SK-N-MC (cell line): ENCODE data around the gene NPIPB2.
"Not testable (repeated sequence)": the region's sequence is repeated elsewhere in the genome, so short reads cannot be mapped to it uniquely, and the experiment has no call there.

ENCODE experiments used
- DNase-seq: peaks from one replicate; pipeline ENCODE4 v3.0.0-alpha.2; 2011; ENCODE audit warnings: low read depth, low spot score
- H3K27ac ChIP-seq: fragments of 200-600 bp; sonication (generic); 2 replicates; pipeline ENCODE4 v1.5.1; 2016; ENCODE audit warnings: mixed run types
- H3K36me3 ChIP-seq: fragments of 200-600 bp; sonication (generic); 2 replicates; pipeline ENCODE4 v1.6.1; 2017; ENCODE audit warnings: antibody characterized with exemption, low read length, mixed read lengths; ENCODE audit not compliant: insufficient read depth
- H3K4me3 ChIP-seq: fragments of 200-600 bp; sonication (generic); 2 replicates; pipeline ENCODE4 v1.5.1; 2016
- H3K9ac ChIP-seq: fragments of 200-600 bp; sonication (generic); 2 replicates; pipeline ENCODE4 v1.8.0; 2017; ENCODE audit warnings: mixed run types, mixed read lengths; ENCODE audit not compliant: insufficient read length
- H3K9me3 ChIP-seq: fragments of 200-600 bp; sonication (generic); 2 replicates; pipeline ENCODE4 v1.6.1; 2017; ENCODE audit warnings: low read depth, mild to moderate bottlenecking, antibody characterized with exemption, low read length, moderate library complexity, mixed read lengths
- EZH2 ChIP-seq: fragments of 200-600 bp; sonication (generic); IDR thresholded peaks from one replicate; pipeline ENCODE4 v1.6.1; 2017; ENCODE audit warnings: antibody characterized with exemption
- FOXP2 ChIP-seq: optimal IDR thresholded peaks from 2 replicates; pipeline ENCODE3; 2011; ENCODE audit warnings: mild to moderate bottlenecking, moderate library complexity; ENCODE audit not compliant: insufficient read depth; ENCODE audit errors: extremely low read length, control extremely low read depth
- POLR2AphosphoS5 ChIP-seq: IDR thresholded peaks from 2 replicates; pipeline ENCODE4 v1.6.1; 2012; ENCODE audit warnings: mild to moderate bottlenecking, low read depth, low read length, borderline replicate concordance

NPIPB2 gene

DNA sequence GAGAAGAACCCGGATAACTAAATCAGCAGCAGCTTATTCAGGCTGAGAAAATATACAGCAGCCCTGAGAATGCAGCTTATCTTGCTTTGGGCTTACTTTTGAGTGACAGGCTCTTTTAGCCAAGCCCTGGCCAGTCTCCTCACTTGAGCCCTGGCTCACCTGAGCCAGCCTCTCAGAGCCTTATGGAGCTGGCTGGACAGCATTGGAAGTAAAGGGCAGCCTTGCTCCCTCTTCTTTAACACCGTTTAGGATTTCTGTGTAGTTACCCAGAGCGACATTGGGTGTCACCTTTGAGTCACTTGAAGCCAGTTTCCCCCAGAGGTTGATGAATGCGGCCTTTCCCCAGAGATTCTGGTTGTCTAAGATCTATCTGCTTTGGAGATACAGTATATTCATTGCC lies 7.7 kb upstream of the NPIPB2 start:
- Histone ChIP-seq H3K4me3 (no peak overlapping the region), H3K9ac (no peak overlapping the region), H3K9me3 (no peaks in the 10 kb centered on the region), H3K36me3 (no peaks in the 10 kb centered on the region), H3K27ac (no peak overlapping the region)
- no peak for DNase-seq
- no peak for TF ChIP-seq FOXP2

- no peaks in the 10 kb centered on the region for H3K9me3 ChIP-seq
- no peak for TF ChIP-seq EZH2
- no peak for TF ChIP-seq POLR2AphosphoS5
- no peak for TF ChIP-seq FOXP2
- no peak overlapping the region for H3K27ac ChIP-seq
- no peak overlapping the region for H3K9ac ChIP-seq
- no peaks in the 10 kb centered on the region for H3K36me3 ChIP-seq
- no peak overlapping the region for H3K4me3 ChIP-seq
- no peak for DNase-seq
These were observed 7.0 kb upstream of the NPIPB2 start for GRCh38 chr16:11948819-11949218.

- Histone ChIP-seq H3K36me3 (no peaks in the 10 kb centered on the region), H3K4me3 (no peak overlapping the region), H3K27ac (no peak overlapping the region), H3K9me3 (no peaks in the 10 kb centered on the region), H3K9ac (no peak overlapping the region)
- DNase-seq: no peak
- TF ChIP-seq EZH2 (no peak), FOXP2 (no peak), POLR2AphosphoS5 (no peak)
These were observed 4.6 kb upstream of the NPIPB2 start for GRCh38 chr16:11946433-11946832.

- H3K4me3 ChIP-seq: not testable (repeated sequence)
These were observed 14.5 kb downstream of the NPIPB2 start for GRCh38 chr16:11927350-11927749.

GRCh38 chr16:11924046-11924445 lies 17.8 kb downstream of the NPIPB2 start:
- not testable (repeated sequence) for DNase-seq, H3K9me3 ChIP-seq, H3K4me3 ChIP-seq, H3K9ac ChIP-seq, H3K27ac ChIP-seq, H3K36me3 ChIP-seq

More at GRCh38 chr16:11927350-11927749, 14.5 kb downstream of the NPIPB2 start:
- not testable (repeated sequence) for H3K9me3 ChIP-seq, H3K36me3 ChIP-seq, H3K9ac ChIP-seq, DNase-seq, H3K27ac ChIP-seq

GRCh38 chr16:11916524-11917285 lies 25.1 kb downstream of the NPIPB2 start:
- H3K27ac ChIP-seq: no peak overlapping the region

GRCh38 chr16:11915644-11916523 lies 26.0 kb downstream of the NPIPB2 start, which contains the start of gene GSPT1:
Gene GSPT1, minus strand, starts transcription at chr16:11915956. Its CDS starts 236 bp downstream, at chr16:11915720.
- H3K27ac ChIP-seq: no peak within 1 kb of the TSS
- H3K9me3 ChIP-seq: no peaks in the 10 kb centered on the region
- TF ChIP-seq EZH2 (no peak), FOXP2 (no peak), POLR2AphosphoS5 (peak; percentile 83)
- peak; percentile 57 for DNase-seq
- peak within 1 kb of the TSS; percentile 82 for H3K4me3 ChIP-seq
- no peaks in the 10 kb centered on the region for H3K36me3 ChIP-seq
- H3K9ac ChIP-seq: peak within 1 kb of the TSS; percentile 79

More at GRCh38 chr16:11916524-11917285, 25.1 kb downstream of the NPIPB2 start:
- H3K4me3 ChIP-seq: peak overlapping the region; percentile 82
- no peak for DNase-seq
- H3K9me3 ChIP-seq: no peaks in the 10 kb centered on the region
- H3K9ac ChIP-seq: peak overlapping the region; percentile 79
- TF ChIP-seq EZH2 (no peak), FOXP2 (no peak), POLR2AphosphoS5 (no peak)
- H3K36me3 ChIP-seq: no peaks in the 10 kb centered on the region

DNA sequence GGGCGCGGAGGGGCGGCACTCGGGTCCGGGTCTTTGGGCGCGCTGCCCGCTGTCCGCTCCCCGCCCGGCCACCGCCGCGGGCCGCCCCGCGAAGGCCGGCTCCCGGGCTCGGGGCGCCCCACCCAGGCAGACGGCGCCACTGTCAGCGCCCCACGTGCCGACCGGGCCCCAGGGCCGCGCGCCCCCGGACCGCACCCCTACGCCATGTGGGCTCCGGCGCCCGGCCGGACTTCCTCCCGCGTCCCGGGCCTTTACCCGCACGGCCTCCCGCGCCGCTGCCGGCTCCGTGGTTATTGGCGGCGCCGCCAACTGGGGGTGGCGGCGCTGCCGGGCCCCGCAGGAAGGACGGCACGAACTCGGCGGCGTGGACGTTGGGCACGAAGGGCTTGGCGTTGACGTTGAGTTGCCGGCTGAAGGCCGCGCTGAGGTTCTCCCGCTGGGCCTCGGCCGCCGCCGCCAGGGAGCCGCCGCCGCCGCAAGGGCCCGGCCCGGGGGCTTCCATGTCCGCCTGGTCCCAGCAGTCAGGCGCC lies 26.7 kb downstream of the NPIPB2 start:
- no peak for DNase-seq
- TF ChIP-seq EZH2 (no peak), POLR2AphosphoS5 (no peak), FOXP2 (no peak)

More for the DNA sequence above, 26.7 kb downstream of the NPIPB2 start:
- H3K9ac ChIP-seq: peak overlapping the region; percentile 76
- H3K27ac ChIP-seq: no peak overlapping the region
- peak overlapping the region; percentile 82 for H3K4me3 ChIP-seq
- H3K36me3 ChIP-seq: no peaks in the 10 kb centered on the region
- H3K9me3 ChIP-seq: no peaks in the 10 kb centered on the region
